K562 (cell line): ENCODE results near the gene ZNF597. TPM values are rescaled to one million over a fixed set of nuclear protein-coding genes. Genes with fewer than 3 reads are reported as not detected.

ENCODE experiments used
- BRCA1 ChIP-seq, 2 experiments: fragments of 450-650 bp in 1 of 2; sonication (generic) in 1 of 2; formaldehyde crosslinking in 1 of 2; IDR thresholded peaks; 2 replicates each; pipeline versions ENCODE4 v1.5.0 to v1.6.1; 2017 to 2020; ENCODE audit warnings: mild to moderate bottlenecking in 1 of 2, missing genetic modification reagents in 1 of 2
- CBX1 ChIP-seq: sonication (generic); IDR thresholded peaks from 2 replicates; pipeline ENCODE4 v1.6.1; 2016; ENCODE audit warnings: antibody characterized with exemption, low read depth, mild to moderate bottlenecking
- CREB1 ChIP-seq, 2 experiments: sonication (generic) in 1 of 2; formaldehyde crosslinking in 1 of 2; IDR thresholded peaks; 2 replicates each; pipeline versions ENCODE4 v1.6.1 to v1.8.0; 2012 to 2022; ENCODE audit warnings: inconsistent platforms in 1 of 2, mild to moderate bottlenecking in 1 of 2, missing genetic modification reagents in 1 of 2, moderate library complexity in 1 of 2
- KDM4B ChIP-seq, 2 experiments: fragments of 450-650 bp in 1 of 2; sonication (generic) in 1 of 2; IDR thresholded peaks; 2 replicates each; pipeline ENCODE4 v1.6.1; 2016 to 2017; ENCODE audit warnings: borderline replicate concordance in 2 of 2, antibody characterized with exemption in 1 of 2, low read depth in 1 of 2, mild to moderate bottlenecking in 1 of 2
- MAFF ChIP-seq: IDR thresholded peaks from 2 replicates; pipeline ENCODE4 v1.6.1; 2012; ENCODE audit warnings: low read length, improper control_type of control experiment
- SMAD3 ChIP-seq: fragments of 450-650 bp; formaldehyde crosslinking; conservative IDR thresholded peaks from 2 replicates; pipeline ENCODE4 v1.4.0; 2020; ENCODE audit warnings: mild to moderate bottlenecking
- SNIP1 ChIP-seq: fragments of 450-650 bp; IDR thresholded peaks from 2 replicates; pipeline ENCODE4 v1.7.1; 2017; ENCODE audit warnings: low read depth, mild to moderate bottlenecking
- ZNF551 ChIP-seq: fragments of 250-450 bp; sonication (Bioruptor Pico); IDR thresholded peaks from 2 replicates; pipeline ENCODE4 v1.5.0; 2021; ENCODE audit warnings: mild to moderate bottlenecking, moderate library complexity
- polyA plus RNA-seq, 8 experiments: library from polyadenylated mRNA; depleted of rRNA in 4 of 8; stranded (reverse) in 5 of 8; unstranded in 3 of 8; fragments of >200 nt; fragmentation: Nextera tagmentation in 2 of 8; fragmentation: Illumina TruSeq in 1 of 8; extraction: Ambion mirVana in 2 of 8; extraction: Trizol in 1 of 8; gene quantifications; 2 replicates each; pipeline versions ENCODE4 v1.2.1 to v1.2.3, GENCODE V29; 2011 to 2014; ENCODE audit warnings: inconsistent platforms in 1 of 8, missing spikeins in 1 of 8
- total RNA-seq, 7 experiments: library from RNA; depleted of rRNA in 6 of 7; stranded (reverse); fragments of >200 nt in 6 of 7; fragmentation: Illumina TruSeq in 2 of 7; extraction: Trizol in 2 of 7; gene quantifications; 2 replicates each; pipeline versions ENCODE4 v1.2.1 to v1.2.3, GENCODE V29; 2011 to 2021; ENCODE audit warnings: low replicate concordance in 1 of 7
- TF ChIP-seq, protein P1 (sequence below), 2 experiments: fragments of 450-650 bp; formaldehyde crosslinking in 1 of 2; IDR thresholded peaks; 2 replicates each; pipeline versions ENCODE4 v1.4.0 to v1.6.1; 2014 to 2020; ENCODE audit warnings: mild to moderate bottlenecking in 2 of 2, borderline replicate concordance in 1 of 2, low read depth in 1 of 2
- TF ChIP-seq, protein P2 (sequence below), 2 experiments: IDR thresholded peaks; 2 replicates each; pipeline ENCODE4 v1.6.1; 2011; ENCODE audit warnings: borderline replicate concordance in 1 of 2, control low read depth in 1 of 2, low read depth in 1 of 2, low read length in 1 of 2, mild to moderate bottlenecking in 1 of 2, mixed read lengths in 1 of 2, moderate library complexity in 1 of 2; ENCODE audit not compliant: insufficient read depth in 1 of 2, insufficient read length in 1 of 2, poor library complexity in 1 of 2, severe bottlenecking in 1 of 2; ENCODE audit errors: extremely low read depth in 1 of 2
- TF ChIP-seq, protein P3 (sequence below): fragments of 450-650 bp; IDR thresholded peaks from 2 replicates; pipeline ENCODE4 v1.6.1; 2017; ENCODE audit warnings: antibody characterized with exemption

Gene ZNF597
- total and polyA plus RNA-seq, 9 of the 15 experiments (the other 6 are each of a cell fraction or from before 2014, with no cell fraction given): 0.14 to 0.68 (median 0.42) TPM

DNA sequence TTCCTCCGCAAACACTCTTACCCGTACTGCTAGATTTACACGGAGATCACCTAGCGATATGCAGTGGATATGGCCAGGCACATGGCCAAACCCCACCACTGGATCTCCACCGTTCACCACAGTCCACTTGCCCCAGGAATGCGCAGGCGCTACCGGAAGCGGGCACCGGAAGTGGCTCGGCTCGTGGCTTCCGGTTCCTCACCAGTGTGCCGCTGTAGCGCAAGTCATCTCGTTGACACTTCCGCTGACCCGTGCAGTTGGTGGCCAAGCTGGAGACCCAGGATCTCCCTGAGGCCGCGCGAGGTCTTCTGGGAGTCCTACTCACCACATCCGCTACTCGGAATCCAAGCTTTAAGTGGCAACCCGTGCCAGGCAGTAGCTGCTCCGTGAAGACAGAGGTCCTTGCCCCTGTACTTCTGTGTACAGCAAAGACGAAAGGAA lies 11.5 kb downstream of the ZNF597 start (continued):
- TF ChIP-seq, protein P1, sequence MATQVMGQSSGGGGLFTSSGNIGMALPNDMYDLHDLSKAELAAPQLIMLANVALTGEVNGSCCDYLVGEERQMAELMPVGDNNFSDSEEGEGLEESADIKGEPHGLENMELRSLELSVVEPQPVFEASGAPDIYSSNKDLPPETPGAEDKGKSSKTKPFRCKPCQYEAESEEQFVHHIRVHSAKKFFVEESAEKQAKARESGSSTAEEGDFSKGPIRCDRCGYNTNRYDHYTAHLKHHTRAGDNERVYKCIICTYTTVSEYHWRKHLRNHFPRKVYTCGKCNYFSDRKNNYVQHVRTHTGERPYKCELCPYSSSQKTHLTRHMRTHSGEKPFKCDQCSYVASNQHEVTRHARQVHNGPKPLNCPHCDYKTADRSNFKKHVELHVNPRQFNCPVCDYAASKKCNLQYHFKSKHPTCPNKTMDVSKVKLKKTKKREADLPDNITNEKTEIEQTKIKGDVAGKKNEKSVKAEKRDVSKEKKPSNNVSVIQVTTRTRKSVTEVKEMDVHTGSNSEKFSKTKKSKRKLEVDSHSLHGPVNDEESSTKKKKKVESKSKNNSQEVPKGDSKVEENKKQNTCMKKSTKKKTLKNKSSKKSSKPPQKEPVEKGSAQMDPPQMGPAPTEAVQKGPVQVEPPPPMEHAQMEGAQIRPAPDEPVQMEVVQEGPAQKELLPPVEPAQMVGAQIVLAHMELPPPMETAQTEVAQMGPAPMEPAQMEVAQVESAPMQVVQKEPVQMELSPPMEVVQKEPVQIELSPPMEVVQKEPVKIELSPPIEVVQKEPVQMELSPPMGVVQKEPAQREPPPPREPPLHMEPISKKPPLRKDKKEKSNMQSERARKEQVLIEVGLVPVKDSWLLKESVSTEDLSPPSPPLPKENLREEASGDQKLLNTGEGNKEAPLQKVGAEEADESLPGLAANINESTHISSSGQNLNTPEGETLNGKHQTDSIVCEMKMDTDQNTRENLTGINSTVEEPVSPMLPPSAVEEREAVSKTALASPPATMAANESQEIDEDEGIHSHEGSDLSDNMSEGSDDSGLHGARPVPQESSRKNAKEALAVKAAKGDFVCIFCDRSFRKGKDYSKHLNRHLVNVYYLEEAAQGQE (IDR thresholded peaks at IDR 0.05; ENCODE audit: borderline replicate concordance): no peak
- TF ChIP-seq, protein P1 (CRISPR knock-in tag; IDR thresholded peaks at IDR 0.05; ENCODE audit: low read depth): no peak
- TF ChIP-seq ZNF551 (CRISPR knock-in tag) (no peak), BRCA1 (IDR thresholded peaks at IDR 0.05) (no peak), BRCA1 (CRISPR knock-in tag; IDR thresholded peaks at IDR 0.05) (no peak), KDM4B (IDR thresholded peaks at IDR 0.05; ENCODE audit: borderline replicate concordance in 2 of 2, low read depth in 1 of 2) (no peak), CBX1 (0 out of 2 replicates have a peak, but pooled peaks have one; percentile 69), MAFF (no peak), CREB1 (IDR thresholded peaks at IDR 0.05) (no peak), CREB1 (CRISPR knock-in tag; IDR thresholded peaks at IDR 0.05) (no peak), SMAD3 (CRISPR knock-in tag) (no peak), SNIP1 (no peak)
- TF ChIP-seq, protein P2, sequence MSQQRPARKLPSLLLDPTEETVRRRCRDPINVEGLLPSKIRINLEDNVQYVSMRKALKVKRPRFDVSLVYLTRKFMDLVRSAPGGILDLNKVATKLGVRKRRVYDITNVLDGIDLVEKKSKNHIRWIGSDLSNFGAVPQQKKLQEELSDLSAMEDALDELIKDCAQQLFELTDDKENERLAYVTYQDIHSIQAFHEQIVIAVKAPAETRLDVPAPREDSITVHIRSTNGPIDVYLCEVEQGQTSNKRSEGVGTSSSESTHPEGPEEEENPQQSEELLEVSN (IDR thresholded peaks at IDR 0.05; ENCODE audit: borderline replicate concordance in 1 of 2, extremely low read depth in 1 of 2, insufficient read depth in 1 of 2, insufficient read length in 1 of 2, low read depth in 1 of 2, low read length in 1 of 2, poor library complexity in 1 of 2, severe bottlenecking in 1 of 2): peak in 1 of 2 experiments; percentile 21
- TF ChIP-seq, protein P3, sequence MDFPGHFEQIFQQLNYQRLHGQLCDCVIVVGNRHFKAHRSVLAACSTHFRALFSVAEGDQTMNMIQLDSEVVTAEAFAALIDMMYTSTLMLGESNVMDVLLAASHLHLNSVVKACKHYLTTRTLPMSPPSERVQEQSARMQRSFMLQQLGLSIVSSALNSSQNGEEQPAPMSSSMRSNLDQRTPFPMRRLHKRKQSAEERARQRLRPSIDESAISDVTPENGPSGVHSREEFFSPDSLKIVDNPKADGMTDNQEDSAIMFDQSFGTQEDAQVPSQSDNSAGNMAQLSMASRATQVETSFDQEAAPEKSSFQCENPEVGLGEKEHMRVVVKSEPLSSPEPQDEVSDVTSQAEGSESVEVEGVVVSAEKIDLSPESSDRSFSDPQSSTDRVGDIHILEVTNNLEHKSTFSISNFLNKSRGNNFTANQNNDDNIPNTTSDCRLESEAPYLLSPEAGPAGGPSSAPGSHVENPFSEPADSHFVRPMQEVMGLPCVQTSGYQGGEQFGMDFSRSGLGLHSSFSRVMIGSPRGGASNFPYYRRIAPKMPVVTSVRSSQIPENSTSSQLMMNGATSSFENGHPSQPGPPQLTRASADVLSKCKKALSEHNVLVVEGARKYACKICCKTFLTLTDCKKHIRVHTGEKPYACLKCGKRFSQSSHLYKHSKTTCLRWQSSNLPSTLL: no peak
